HCT116 (cell line): Measurements from ENCODE around the gene CNTN2.

Experiments used
- EGR1 ChIP-seq: IDR thresholded peaks from 2 replicates; pipeline ENCODE4 v1.6.1; 2012; ENCODE audit warnings: low read depth
- EZH2 ChIP-seq: fragments of 200-600 bp; sonication (generic); IDR thresholded peaks from 2 replicates; pipeline ENCODE4 v1.6.1; 2017; ENCODE audit warnings: antibody characterized with exemption, mixed run types
- JUND ChIP-seq: IDR thresholded peaks from 2 replicates; pipeline ENCODE4 v1.6.1; 2012
- POLR2A ChIP-seq: IDR thresholded peaks from 2 replicates; pipeline ENCODE4 v1.7.0; 2011; ENCODE audit warnings: borderline replicate concordance; ENCODE audit not compliant: insufficient read depth, insufficient read length; ENCODE audit errors: extremely low read depth
- POLR2AphosphoS5 ChIP-seq: IDR thresholded peaks from 2 replicates; pipeline ENCODE4 v1.6.1; 2011; ENCODE audit warnings: mild to moderate bottlenecking, low read depth, low read length, moderate library complexity
- RAD21 ChIP-seq: IDR thresholded peaks from 2 replicates; pipeline ENCODE4 v1.6.1; 2012; ENCODE audit warnings: low read depth, mild to moderate bottlenecking
- SRF ChIP-seq: IDR thresholded peaks from 2 replicates; pipeline ENCODE4 v1.6.1; 2012; ENCODE audit warnings: low read depth
- TCF7L2 ChIP-seq: IDR thresholded peaks from 2 replicates; pipeline ENCODE4 v1.7.0; 2011; ENCODE audit warnings: borderline replicate concordance, inconsistent platforms; ENCODE audit not compliant: insufficient read depth, insufficient read length; ENCODE audit errors: extremely low read depth
- ZNF274 ChIP-seq: fragments of 200-500 bp; sonication (Bioruptor generic); IDR thresholded peaks from 2 replicates; pipeline ENCODE4 v1.6.1; 2014; ENCODE audit warnings: mild to moderate bottlenecking, low read depth, low read length, inconsistent platforms
- TF ChIP-seq, protein P1 (sequence below), 3 experiments: fragments of 200-600 bp in 1 of 3; sonication (generic) in 1 of 3; IDR thresholded peaks in 2 of 3; conservative IDR thresholded peaks in 1 of 3; 2 replicates each; pipeline ENCODE4 v1.5.1; 2012 to 2017; ENCODE audit warnings: low read depth in 2 of 3, low read length in 2 of 3, antibody characterized with exemption in 1 of 3, borderline replicate concordance in 1 of 3, control low read depth in 1 of 3, mild to moderate bottlenecking in 1 of 3, mixed read lengths in 1 of 3, mixed run types in 1 of 3, moderate library complexity in 1 of 3; ENCODE audit not compliant: insufficient read depth in 1 of 3
- TF ChIP-seq, protein P2 (sequence below): IDR thresholded peaks from 2 replicates; pipeline ENCODE4 v1.6.1; 2012

DNA sequence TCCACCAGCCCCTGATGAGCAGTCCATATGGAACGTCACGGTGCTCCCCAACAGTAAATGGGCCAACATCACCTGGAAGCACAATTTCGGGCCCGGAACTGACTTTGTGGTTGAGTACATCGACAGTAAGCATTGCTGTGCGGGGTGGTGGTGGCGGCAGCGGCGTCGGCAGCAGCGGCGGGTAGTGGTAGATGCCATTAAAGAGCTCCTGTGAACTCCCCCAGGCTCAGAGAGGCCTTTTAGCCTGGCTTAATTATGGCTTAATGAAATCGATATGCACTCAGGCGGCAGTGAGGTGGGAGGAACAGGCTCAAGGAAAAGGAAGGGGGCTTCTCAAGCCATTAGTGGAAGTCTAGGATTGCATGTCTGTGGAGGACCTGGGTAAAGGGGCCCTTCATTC is 41.9 kb upstream of the CNTN2 start:
- TF ChIP-seq, protein P1, sequence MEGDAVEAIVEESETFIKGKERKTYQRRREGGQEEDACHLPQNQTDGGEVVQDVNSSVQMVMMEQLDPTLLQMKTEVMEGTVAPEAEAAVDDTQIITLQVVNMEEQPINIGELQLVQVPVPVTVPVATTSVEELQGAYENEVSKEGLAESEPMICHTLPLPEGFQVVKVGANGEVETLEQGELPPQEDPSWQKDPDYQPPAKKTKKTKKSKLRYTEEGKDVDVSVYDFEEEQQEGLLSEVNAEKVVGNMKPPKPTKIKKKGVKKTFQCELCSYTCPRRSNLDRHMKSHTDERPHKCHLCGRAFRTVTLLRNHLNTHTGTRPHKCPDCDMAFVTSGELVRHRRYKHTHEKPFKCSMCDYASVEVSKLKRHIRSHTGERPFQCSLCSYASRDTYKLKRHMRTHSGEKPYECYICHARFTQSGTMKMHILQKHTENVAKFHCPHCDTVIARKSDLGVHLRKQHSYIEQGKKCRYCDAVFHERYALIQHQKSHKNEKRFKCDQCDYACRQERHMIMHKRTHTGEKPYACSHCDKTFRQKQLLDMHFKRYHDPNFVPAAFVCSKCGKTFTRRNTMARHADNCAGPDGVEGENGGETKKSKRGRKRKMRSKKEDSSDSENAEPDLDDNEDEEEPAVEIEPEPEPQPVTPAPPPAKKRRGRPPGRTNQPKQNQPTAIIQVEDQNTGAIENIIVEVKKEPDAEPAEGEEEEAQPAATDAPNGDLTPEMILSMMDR (IDR thresholded peaks at IDR 0.05 in 2 of 3, conservative IDR thresholded peaks at IDR 0.05 in 1 of 3; ENCODE audit: borderline replicate concordance in 1 of 3, insufficient read depth in 1 of 3, low read depth in 2 of 3, low read length in 2 of 3): no peak
- no peak for TF ChIP-seq POLR2A
- TF ChIP-seq SRF: no peak
- no peak for TF ChIP-seq EZH2
- no peak for TF ChIP-seq RAD21
- TF ChIP-seq POLR2AphosphoS5: no peak
- TF ChIP-seq, protein P2, sequence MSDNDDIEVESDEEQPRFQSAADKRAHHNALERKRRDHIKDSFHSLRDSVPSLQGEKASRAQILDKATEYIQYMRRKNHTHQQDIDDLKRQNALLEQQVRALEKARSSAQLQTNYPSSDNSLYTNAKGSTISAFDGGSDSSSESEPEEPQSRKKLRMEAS: no peak
- TF ChIP-seq ZNF274: no peak
- no peak for TF ChIP-seq EGR1
- TF ChIP-seq TCF7L2: no peak
- no peak for TF ChIP-seq JUND
